ENCODE data around the gene RAB36.

- TF ChIP-seq, protein P1, sequence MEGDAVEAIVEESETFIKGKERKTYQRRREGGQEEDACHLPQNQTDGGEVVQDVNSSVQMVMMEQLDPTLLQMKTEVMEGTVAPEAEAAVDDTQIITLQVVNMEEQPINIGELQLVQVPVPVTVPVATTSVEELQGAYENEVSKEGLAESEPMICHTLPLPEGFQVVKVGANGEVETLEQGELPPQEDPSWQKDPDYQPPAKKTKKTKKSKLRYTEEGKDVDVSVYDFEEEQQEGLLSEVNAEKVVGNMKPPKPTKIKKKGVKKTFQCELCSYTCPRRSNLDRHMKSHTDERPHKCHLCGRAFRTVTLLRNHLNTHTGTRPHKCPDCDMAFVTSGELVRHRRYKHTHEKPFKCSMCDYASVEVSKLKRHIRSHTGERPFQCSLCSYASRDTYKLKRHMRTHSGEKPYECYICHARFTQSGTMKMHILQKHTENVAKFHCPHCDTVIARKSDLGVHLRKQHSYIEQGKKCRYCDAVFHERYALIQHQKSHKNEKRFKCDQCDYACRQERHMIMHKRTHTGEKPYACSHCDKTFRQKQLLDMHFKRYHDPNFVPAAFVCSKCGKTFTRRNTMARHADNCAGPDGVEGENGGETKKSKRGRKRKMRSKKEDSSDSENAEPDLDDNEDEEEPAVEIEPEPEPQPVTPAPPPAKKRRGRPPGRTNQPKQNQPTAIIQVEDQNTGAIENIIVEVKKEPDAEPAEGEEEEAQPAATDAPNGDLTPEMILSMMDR (IDR thresholded peaks at IDR 0.05), result no peak
- TF ChIP-seq POLR2A (IDR thresholded peaks at IDR 0.05), result no peak
Measured at GRCh38 chr22:23184764-23185113, 39.5 kb downstream of the RAB36 start.

Data from adrenal gland (tissue), 5 donors.